Uterus (tissue), 4 donors: Measurements from ENCODE around the gene KCNIP2. TPM values are rescaled to one million over a fixed set of nuclear protein-coding genes. Genes with fewer than 3 reads are reported as not detected.
A peak's percentile ranks its signal among the peaks of the same experiment; 100 is the strongest.

Source experiments
- DNase-seq, 2 donors: peaks; one replicate each; pipeline ENCODE4 v3.0.0-alpha.2; 2019 to 2020
- H3K27ac ChIP-seq, 2 donors: fragments of 200-600 bp; sonication (generic); 1 replicate in 1 of 2; 2 replicates in 1 of 2; pipeline ENCODE4 v1.5.1; 2016 to 2018
- H3K27me3 ChIP-seq, 2 donors: fragments of 200-600 bp; sonication (generic); one replicate each; pipeline ENCODE4 v1.5.1; 2018 to 2019; ENCODE audit warnings: control low read depth in 1 of 2
- H3K36me3 ChIP-seq, 2 donors: fragments of 200-600 bp; sonication (generic); one replicate each; pipeline ENCODE4 v1.5.1; 2019; ENCODE audit warnings: control low read depth in 1 of 2
- H3K4me1 ChIP-seq, 2 donors: fragments of 200-600 bp; sonication (generic); one replicate each; pipeline ENCODE4 v1.5.1; 2018 to 2019; ENCODE audit warnings: control low read depth in 1 of 2
- H3K4me3 ChIP-seq, 2 donors: fragments of 200-600 bp; sonication (generic); 1 replicate in 1 of 2; 2 replicates in 1 of 2; pipeline ENCODE4 v1.5.1; 2018 to 2019; ENCODE audit warnings: mild to moderate bottlenecking in 1 of 2
- H3K9me3 ChIP-seq, 2 donors: fragments of 200-600 bp; sonication (generic); one replicate each; pipeline ENCODE4 v1.5.1; 2019; ENCODE audit warnings: control low read depth in 1 of 2
- CTCF ChIP-seq, 4 experiments: fragments of 200-600 bp in 2 of 4; fragments of 450-650 bp in 2 of 4; sonication (generic) in 2 of 4; IDR thresholded peaks; one replicate each; pipeline ENCODE4 v1.5.1; 2016 to 2019; ENCODE audit warnings: antibody characterized with exemption in 4 of 4, mild to moderate bottlenecking in 2 of 4, moderate library complexity in 1 of 4
- POLR2A ChIP-seq, 2 donors: fragments of 450-650 bp; IDR thresholded peaks; one replicate each; pipeline ENCODE4 v1.6.1; 2016; ENCODE audit warnings: antibody characterized with exemption in 2 of 2, mild to moderate bottlenecking in 1 of 2, moderate library complexity in 1 of 2
- intact Hi-C: fragments of 100-400 bp; cut with DNase I; formaldehyde crosslinking; loops from one replicate; pipeline ENCODE4 v1.15.1; 2023; ENCODE audit warnings: low total_unique reads
- total RNA-seq, 4 donors: library from RNA; depleted of rRNA in 3 of 4; stranded (reverse); fragments of >200 nt in 3 of 4; gene quantifications; one replicate each; pipeline versions ENCODE4 v1.1.0 to v1.2.4, GENCODE V29; 2014 to 2023
- donor health status: DM: yes; HTN: yes; CAD: no.

Gene KCNIP2
- total RNA-seq, 4 donors from 2014 or later: 0.29 to 8.6 (median 4.1) TPM; not detected in 1

- Histone ChIP-seq H3K4me1 (no peaks in the 10 kb centered on the region), H3K27me3 (no peaks in the 10 kb centered on the region), H3K36me3 (no peaks in the 10 kb centered on the region), H3K27ac (peak overlapping the region in 1 of 2 donors; percentile 60), H3K9me3 (no peaks in the 10 kb centered on the region), H3K4me3 (no peak overlapping the region)
- intact Hi-C loops: no loop called here
- no peak for TF ChIP-seq POLR2A (IDR thresholded peaks at IDR 0.05)
- TF ChIP-seq CTCF (IDR thresholded peaks at IDR 0.05): no peak
- DNase-seq: no peak
These were observed 35.3 kb upstream of the KCNIP2 start for GRCh38 chr10:101878869-101879268.

GRCh38 chr10:101875068-101875688 is 31.6 kb upstream of the KCNIP2 start:
- no peaks in the 10 kb centered on the region for H3K36me3 ChIP-seq
- H3K27me3 ChIP-seq: no peaks in the 10 kb centered on the region
- no peak overlapping the region for H3K4me3 ChIP-seq
- H3K9me3 ChIP-seq: no peaks in the 10 kb centered on the region
- intact Hi-C loops: no loop called here
- TF ChIP-seq POLR2A (IDR thresholded peaks at IDR 0.05): no peak
- TF ChIP-seq CTCF (IDR thresholded peaks at IDR 0.05): no peak
- no peak for DNase-seq
- no peak overlapping the region for H3K27ac ChIP-seq
- no peaks in the 10 kb centered on the region for H3K4me1 ChIP-seq

- no peaks in the 10 kb centered on the region for H3K9me3 ChIP-seq
- no peaks in the 10 kb centered on the region for H3K36me3 ChIP-seq
- no peaks in the 10 kb centered on the region for H3K27me3 ChIP-seq
- intact Hi-C loops: no loop called here
- no peaks in the 10 kb centered on the region for H3K4me1 ChIP-seq
- no peak for TF ChIP-seq POLR2A (IDR thresholded peaks at IDR 0.05)
- no peak for TF ChIP-seq CTCF (IDR thresholded peaks at IDR 0.05)
- no peak overlapping the region for H3K27ac ChIP-seq
- no peak for DNase-seq
- H3K4me3 ChIP-seq: no peak overlapping the region
These were observed 30.7 kb upstream of the KCNIP2 start for GRCh38 chr10:101874252-101874651.

GRCh38 chr10:101867931-101868330 is 24.3 kb upstream of the KCNIP2 start:
- Histone ChIP-seq H3K9me3 (no peaks in the 10 kb centered on the region), H3K27ac (no peak overlapping the region), H3K4me3 (no peak overlapping the region), H3K27me3 (no peaks in the 10 kb centered on the region), H3K36me3 (no peaks in the 10 kb centered on the region), H3K4me1 (no peaks in the 10 kb centered on the region)
- no peak for DNase-seq
- intact Hi-C loops: no loop called here
- no peak for TF ChIP-seq CTCF (IDR thresholded peaks at IDR 0.05)
- TF ChIP-seq POLR2A (IDR thresholded peaks at IDR 0.05): no peak

GRCh38 chr10:101859530-101859929 is 15.9 kb upstream of the KCNIP2 start:
- DNase-seq: no peak
- Histone ChIP-seq H3K4me3 (no peak overlapping the region), H3K4me1 (no peaks in the 10 kb centered on the region), H3K9me3 (peaks cover 0 to 3% of the 10 kb centered on the region in 2 donors), H3K27ac (no peak overlapping the region), H3K27me3 (no peaks in the 10 kb centered on the region), H3K36me3 (no peaks in the 10 kb centered on the region)
- TF ChIP-seq POLR2A (IDR thresholded peaks at IDR 0.05): no peak
- TF ChIP-seq CTCF (IDR thresholded peaks at IDR 0.05): no peak
- intact Hi-C loops: no loop called here
